ENCODE results near the gene GPR45. TPM values are rescaled to one million over a fixed set of nuclear protein-coding genes. Genes with fewer than 3 reads are reported as not detected.

The GPR45 gene
- total and polyA plus RNA-seq, 2 of the 13 experiments (the other 11 are each of a cell fraction or from before 2014, with no cell fraction given): not detected

DNA sequence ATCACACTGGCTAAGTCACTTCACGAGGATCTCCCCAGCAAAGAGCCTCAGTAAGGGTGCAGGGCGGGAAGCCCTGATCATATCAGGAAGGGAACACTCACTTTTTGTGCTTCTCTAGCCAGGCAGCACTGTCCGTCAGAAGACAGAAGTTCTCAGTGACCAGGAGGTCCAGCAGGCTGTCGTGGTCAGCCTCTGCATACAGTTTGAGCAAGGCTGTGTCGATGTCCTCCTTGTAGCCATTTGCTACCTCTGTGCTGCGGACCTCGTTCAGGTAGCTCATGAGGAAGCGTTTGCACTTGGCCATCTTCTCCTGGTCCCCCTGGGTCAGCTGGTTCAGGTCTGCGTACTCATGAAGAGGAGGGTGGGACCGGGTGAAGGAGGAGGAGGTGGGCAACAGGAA is 38.7 kb downstream of the GPR45 start:
- Histone ChIP-seq H3K79me2 (ENCODE audit: insufficient read depth, low read length) (no peaks in the 10 kb centered on the region), H3K9me3 (ENCODE audit: low read length) (no peaks in the 10 kb centered on the region), H3K4me2 (ENCODE audit: low read depth, low read length) (no peak overlapping the region), H3K4me1 (ENCODE audit: insufficient read depth, low read length) (no peaks in the 10 kb centered on the region), H3K9ac (ENCODE audit: insufficient read depth, low read depth, low read length) (no peak overlapping the region), H3K36me3 (replicated peaks in 1 of 2; ENCODE audit: control insufficient read depth in 1 of 2, insufficient read depth in 2 of 2, low read length in 2 of 2) (peaks cover 48 to 95% of the 10 kb centered on the region in 2 experiments), H3K4me3 (replicated peaks in 1 of 3; ENCODE audit: insufficient read depth in 1 of 3, low read depth in 2 of 3, low read length in 3 of 3) (no peak overlapping the region), H2AFZ (ENCODE audit: low read length) (no peak overlapping the region), H3K27ac (ENCODE audit: extremely low read length, insufficient read depth, low read length) (no peak overlapping the region), H3K27me3 (ENCODE audit: control insufficient read depth in 1 of 2, insufficient read depth in 2 of 2, low read length in 2 of 2) (no peaks in the 10 kb centered on the region), H4K20me1 (ENCODE audit: insufficient read depth, low read length) (no peaks in the 10 kb centered on the region)
- FAIRE-seq: no peak
- intact Hi-C loops (cut with micrococcal nuclease; ENCODE audit: unreplicated experiment): no loop called here
- TF ChIP-seq KDM4B (CRISPR knock-in tag; IDR thresholded peaks at IDR 0.05): no peak
- TF ChIP-seq, protein P1, sequence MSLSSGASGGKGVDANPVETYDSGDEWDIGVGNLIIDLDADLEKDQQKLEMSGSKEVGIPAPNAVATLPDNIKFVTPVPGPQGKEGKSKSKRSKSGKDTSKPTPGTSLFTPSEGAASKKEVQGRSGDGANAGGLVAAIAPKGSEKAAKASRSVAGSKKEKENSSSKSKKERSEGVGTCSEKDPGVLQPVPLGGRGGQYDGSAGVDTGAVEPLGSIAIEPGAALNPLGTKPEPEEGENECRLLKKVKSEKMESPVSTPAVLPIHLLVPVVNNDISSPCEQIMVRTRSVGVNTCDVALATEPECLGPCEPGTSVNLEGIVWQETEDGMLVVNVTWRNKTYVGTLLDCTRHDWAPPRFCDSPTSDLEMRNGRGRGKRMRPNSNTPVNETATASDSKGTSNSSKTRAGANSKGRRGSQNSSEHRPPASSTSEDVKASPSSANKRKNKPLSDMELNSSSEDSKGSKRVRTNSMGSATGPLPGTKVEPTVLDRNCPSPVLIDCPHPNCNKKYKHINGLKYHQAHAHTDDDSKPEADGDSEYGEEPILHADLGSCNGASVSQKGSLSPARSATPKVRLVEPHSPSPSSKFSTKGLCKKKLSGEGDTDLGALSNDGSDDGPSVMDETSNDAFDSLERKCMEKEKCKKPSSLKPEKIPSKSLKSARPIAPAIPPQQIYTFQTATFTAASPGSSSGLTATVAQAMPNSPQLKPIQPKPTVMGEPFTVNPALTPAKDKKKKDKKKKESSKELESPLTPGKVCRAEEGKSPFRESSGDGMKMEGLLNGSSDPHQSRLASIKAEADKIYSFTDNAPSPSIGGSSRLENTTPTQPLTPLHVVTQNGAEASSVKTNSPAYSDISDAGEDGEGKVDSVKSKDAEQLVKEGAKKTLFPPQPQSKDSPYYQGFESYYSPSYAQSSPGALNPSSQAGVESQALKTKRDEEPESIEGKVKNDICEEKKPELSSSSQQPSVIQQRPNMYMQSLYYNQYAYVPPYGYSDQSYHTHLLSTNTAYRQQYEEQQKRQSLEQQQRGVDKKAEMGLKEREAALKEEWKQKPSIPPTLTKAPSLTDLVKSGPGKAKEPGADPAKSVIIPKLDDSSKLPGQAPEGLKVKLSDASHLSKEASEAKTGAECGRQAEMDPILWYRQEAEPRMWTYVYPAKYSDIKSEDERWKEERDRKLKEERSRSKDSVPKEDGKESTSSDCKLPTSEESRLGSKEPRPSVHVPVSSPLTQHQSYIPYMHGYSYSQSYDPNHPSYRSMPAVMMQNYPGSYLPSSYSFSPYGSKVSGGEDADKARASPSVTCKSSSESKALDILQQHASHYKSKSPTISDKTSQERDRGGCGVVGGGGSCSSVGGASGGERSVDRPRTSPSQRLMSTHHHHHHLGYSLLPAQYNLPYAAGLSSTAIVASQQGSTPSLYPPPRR (CRISPR knock-in tag; IDR thresholded peaks at IDR 0.05; ENCODE audit: borderline replicate concordance): no peak
- TF ChIP-seq JUN (CRISPR knock-in tag; IDR thresholded peaks at IDR 0.05): no peak
- TF ChIP-seq ZNF709 (CRISPR knock-in tag; IDR thresholded peaks at IDR 0.05): no peak
- TF ChIP-seq, protein P2, sequence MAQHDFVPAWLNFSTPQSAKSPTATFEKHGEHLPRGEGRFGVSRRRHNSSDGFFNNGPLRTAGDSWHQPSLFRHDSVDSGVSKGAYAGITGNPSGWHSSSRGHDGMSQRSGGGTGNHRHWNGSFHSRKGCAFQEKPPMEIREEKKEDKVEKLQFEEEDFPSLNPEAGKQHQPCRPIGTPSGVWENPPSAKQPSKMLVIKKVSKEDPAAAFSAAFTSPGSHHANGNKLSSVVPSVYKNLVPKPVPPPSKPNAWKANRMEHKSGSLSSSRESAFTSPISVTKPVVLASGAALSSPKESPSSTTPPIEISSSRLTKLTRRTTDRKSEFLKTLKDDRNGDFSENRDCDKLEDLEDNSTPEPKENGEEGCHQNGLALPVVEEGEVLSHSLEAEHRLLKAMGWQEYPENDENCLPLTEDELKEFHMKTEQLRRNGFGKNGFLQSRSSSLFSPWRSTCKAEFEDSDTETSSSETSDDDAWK (CRISPR knock-in tag; IDR thresholded peaks at IDR 0.05): no peak
- ChIA-PET POLR2A (no interaction called here), CTCF (ENCODE audit: low intra/inter-chr PET ratio, low total read pairs) (no interaction called here)
- 98% methylated on average over 9 of the region's 10 CpGs for WGBS (ENCODE audit: low lambda C conversion rate)
- ATAC-seq: no peak
- DNase-seq (ENCODE audit: low spot score): no peak
- in situ Hi-C loops (cut with HindIII; ENCODE audit: extremely low pct_ligation_motif_present, low pct_unique_long_range_greater_than_20kb): no loop called here
- BruUV-seq (replicated peaks): no TSS peak
